Fibroblast of lung (primary cell): Measurements from ENCODE around the gene TTC3. TPM values are rescaled to one million over a fixed set of nuclear protein-coding genes. Genes with fewer than 3 reads are reported as not detected.

Experiments used
- DNase-seq, 2 donors: peaks; one replicate each; pipeline versions ENCODE4 v3.0.0 to v3.0.0-alpha.2; 2010; ENCODE audit warnings: low read depth in 2 of 2
- H2AFZ ChIP-seq: 2 replicates; pipeline ENCODE4 v1.5.1; 2012; ENCODE audit warnings: low read length, control low read depth, inconsistent platforms
- H3K27ac ChIP-seq: 2 replicates; pipeline ENCODE4 v1.5.1; 2011; ENCODE audit warnings: low read length, control low read depth; ENCODE audit not compliant: insufficient read depth
- H3K27me3 ChIP-seq: 2 replicates; pipeline ENCODE4 v1.5.1; 2011; ENCODE audit warnings: mild to moderate bottlenecking, low read length; ENCODE audit not compliant: control insufficient read depth, insufficient read depth
- H3K36me3 ChIP-seq: 2 replicates; pipeline ENCODE4 v1.5.1; 2011; ENCODE audit warnings: low read length; ENCODE audit not compliant: control insufficient read depth, insufficient read depth
- H3K4me1 ChIP-seq: 2 replicates; pipeline ENCODE4 v1.5.1; 2011; ENCODE audit warnings: low read length; ENCODE audit not compliant: control insufficient read depth, insufficient read depth; ENCODE audit errors: extremely low read depth
- H3K4me2 ChIP-seq: 2 replicates; pipeline ENCODE4 v1.5.1; 2011; ENCODE audit warnings: low read length, control low read depth; ENCODE audit not compliant: insufficient read depth; ENCODE audit errors: extremely low read depth
- H3K4me3 ChIP-seq, 4 experiments: fragments of 200-600 bp in 1 of 4; sonication (generic) in 1 of 4; replicated peaks in 1 of 4; 2 replicates each; pipeline ENCODE4 v1.5.1; 2011 to 2016; ENCODE audit warnings: low read length in 4 of 4, low read depth in 3 of 4, mild to moderate bottlenecking in 3 of 4, control low read depth in 2 of 4, inconsistent platforms in 1 of 4, mixed read lengths in 1 of 4; ENCODE audit not compliant: insufficient read depth in 1 of 4; ENCODE audit errors: control extremely low read depth in 1 of 4
- H3K79me2 ChIP-seq: 2 replicates; pipeline ENCODE4 v1.5.1; 2012; ENCODE audit warnings: mild to moderate bottlenecking, low read length, inconsistent platforms; ENCODE audit not compliant: control insufficient read depth, insufficient read depth
- H3K9ac ChIP-seq: 2 replicates; pipeline ENCODE4 v1.5.1; 2011; ENCODE audit warnings: mild to moderate bottlenecking, low read length, control low read depth; ENCODE audit not compliant: insufficient read depth
- H3K9me3 ChIP-seq: 2 replicates; pipeline ENCODE4 v1.5.1; 2012; ENCODE audit warnings: low read depth, low read length; ENCODE audit not compliant: control insufficient read depth, insufficient read depth
- H4K20me1 ChIP-seq: 2 replicates; pipeline ENCODE4 v1.5.1; 2011; ENCODE audit warnings: low read length; ENCODE audit not compliant: control insufficient read depth, insufficient read depth; ENCODE audit errors: extremely low read depth
- CTCF ChIP-seq, 2 donors: IDR thresholded peaks in 1 of 2; conservative IDR thresholded peaks in 1 of 2; 1 replicate in 1 of 2; 2 replicates in 1 of 2; pipeline ENCODE4 v1.5.1; 2011 to 2012; ENCODE audit warnings: low read length in 2 of 2, control low read depth in 1 of 2, inconsistent platforms in 1 of 2, low read depth in 1 of 2, mild to moderate bottlenecking in 1 of 2
- EZH2 ChIP-seq: IDR thresholded peaks from 2 replicates; pipeline ENCODE4 v1.5.1; 2012; ENCODE audit warnings: low read length, control low read depth, mild to moderate bottlenecking; ENCODE audit errors: missing control alignments
- polyA plus RNA-seq, 2 donors: library from polyadenylated mRNA; depleted of rRNA in 1 of 2; stranded (reverse) in 1 of 2; unstranded in 1 of 2; fragments of >200 nt; gene quantifications; 2 replicates each; pipeline ENCODE4 v1.2.1, GENCODE V29; 2011 to 2012; ENCODE audit warnings: missing spikeins in 1 of 2
- total RNA-seq: library from RNA; depleted of rRNA; stranded (reverse); fragments of >200 nt; gene quantifications from 2 replicates; pipeline ENCODE4 v1.2.1, GENCODE V29; 2014

TTC3 gene
- total and polyA plus RNA-seq, 2 donors (not counting 1 experiment from before 2014, with no cell fraction given), result 121 to 224 TPM

GRCh38 chr21:37073417-37074196 lies 553 bp downstream of the TTC3 start:
- DNase-seq, result peak; percentile 46 to 63
- no peaks in the 10 kb centered on the region for H3K9me3 ChIP-seq
- peaks cover 4% of the 10 kb centered on the region for H3K4me1 ChIP-seq
- H3K27me3 ChIP-seq, result no peaks in the 10 kb centered on the region
- H3K36me3 ChIP-seq, result no peaks in the 10 kb centered on the region
- H2AFZ ChIP-seq, result peak overlapping the region; percentile 41
- H3K27ac ChIP-seq, result peak overlapping the region; percentile 89
- TF ChIP-seq CTCF (conservative IDR thresholded peaks at IDR 0.05 in 1 of 2, IDR thresholded peaks at IDR 0.05 in 1 of 2; ENCODE audit: low read depth in 1 of 2, low read length in 2 of 2), result no peak
- TF ChIP-seq EZH2, result no peak
- peaks cover 47% of the 10 kb centered on the region for H3K79me2 ChIP-seq
- peak overlapping the region; percentile 93 for H3K4me2 ChIP-seq
- no peaks in the 10 kb centered on the region for H4K20me1 ChIP-seq
- H3K9ac ChIP-seq, result peak overlapping the region; percentile 92
- peak overlapping the region; percentile 72 to 92 (median 92) for H3K4me3 ChIP-seq

- Histone ChIP-seq H3K9me3 (no peaks in the 10 kb centered on the region), H3K4me1 (peaks cover 4% of the 10 kb centered on the region), H3K27me3 (no peaks in the 10 kb centered on the region), H3K9ac (peak overlapping the region; percentile 92), H3K4me3 (peak overlapping the region; percentile 72 to 92 (median 92)), H3K4me2 (peak overlapping the region; percentile 93), H4K20me1 (no peaks in the 10 kb centered on the region), H3K79me2 (peaks cover 53% of the 10 kb centered on the region), H3K27ac (peak overlapping the region; percentile 89), H3K36me3 (no peaks in the 10 kb centered on the region), H2AFZ (peak overlapping the region; percentile 41)
- no peak for TF ChIP-seq EZH2
- no peak for DNase-seq
Measured at GRCh38 chr21:37074197-37074510, 1.1 kb downstream of the TTC3 start.

- Histone ChIP-seq H3K9ac (no peak overlapping the region), H2AFZ (no peak overlapping the region), H3K4me2 (peak overlapping the region; percentile 93), H4K20me1 (no peaks in the 10 kb centered on the region), H3K36me3 (no peaks in the 10 kb centered on the region), H3K79me2 (peaks cover 56% of the 10 kb centered on the region), H3K27me3 (no peaks in the 10 kb centered on the region), H3K4me3 (peak overlapping the region; percentile 72 to 92 (median 92)), H3K9me3 (no peaks in the 10 kb centered on the region), H3K4me1 (peaks cover 4% of the 10 kb centered on the region), H3K27ac (peak overlapping the region; percentile 89)
- no peak for TF ChIP-seq CTCF (conservative IDR thresholded peaks at IDR 0.05 in 1 of 2, IDR thresholded peaks at IDR 0.05 in 1 of 2; ENCODE audit: low read depth in 1 of 2, low read length in 2 of 2)
- TF ChIP-seq EZH2, result no peak
- no peak for DNase-seq
Measured at GRCh38 chr21:37074546-37074945, 1.5 kb downstream of the TTC3 start.
